HG03565 (cell line): ENCODE results near the gene VPS11.

Source experiments
- ATAC-seq: cut with Tn5 transposase; IDR thresholded peaks from one replicate; pipeline ENCODE4 v1.9.1; 2021; ENCODE audit warnings: mild to moderate bottlenecking, moderate library complexity; ENCODE audit not compliant: unreplicated experiment

The VPS11 gene

GRCh38 chr11:119117004-119117706 is 49.5 kb downstream of the VPS11 start:
- ATAC-seq, result no peak

DNA sequence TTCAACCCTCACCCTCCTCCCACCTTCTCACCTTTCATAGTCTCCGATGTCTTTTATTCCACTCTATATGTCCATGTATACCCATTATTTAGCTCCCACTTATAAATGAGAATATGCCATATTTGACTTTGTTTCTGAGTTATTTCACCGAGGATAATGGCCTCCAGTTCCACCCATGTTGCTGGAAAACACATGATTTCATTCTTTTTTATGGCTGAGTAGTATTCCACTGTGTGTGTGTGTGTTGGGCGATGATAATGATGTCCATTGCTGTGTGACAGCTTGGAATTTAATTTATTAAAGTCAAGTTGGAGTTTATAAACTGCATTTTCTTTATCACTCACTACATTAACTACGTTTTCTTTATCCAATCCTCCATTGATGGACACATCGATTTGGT is 50.6 kb downstream of the VPS11 start:
- no peak for ATAC-seq

DNA sequence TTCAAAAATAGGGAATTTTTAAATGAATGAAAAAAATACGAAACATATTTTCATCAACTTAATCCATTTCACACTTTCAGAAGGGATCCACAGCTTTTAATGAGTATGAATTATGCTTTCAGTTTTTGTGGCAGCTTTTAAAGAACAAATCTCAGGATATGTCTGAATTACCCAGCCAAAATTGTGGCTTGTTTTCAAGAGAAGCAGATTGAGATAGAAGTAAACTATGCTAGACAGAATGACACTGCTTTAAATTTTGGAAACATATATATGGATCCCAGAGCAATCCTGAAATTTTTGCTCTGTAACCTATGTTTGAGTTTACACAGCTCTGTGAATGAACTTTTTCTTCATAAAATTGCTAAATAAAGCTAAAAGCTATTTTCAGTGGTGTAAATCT is 51.3 kb downstream of the VPS11 start:
- no peak for ATAC-seq

DNA sequence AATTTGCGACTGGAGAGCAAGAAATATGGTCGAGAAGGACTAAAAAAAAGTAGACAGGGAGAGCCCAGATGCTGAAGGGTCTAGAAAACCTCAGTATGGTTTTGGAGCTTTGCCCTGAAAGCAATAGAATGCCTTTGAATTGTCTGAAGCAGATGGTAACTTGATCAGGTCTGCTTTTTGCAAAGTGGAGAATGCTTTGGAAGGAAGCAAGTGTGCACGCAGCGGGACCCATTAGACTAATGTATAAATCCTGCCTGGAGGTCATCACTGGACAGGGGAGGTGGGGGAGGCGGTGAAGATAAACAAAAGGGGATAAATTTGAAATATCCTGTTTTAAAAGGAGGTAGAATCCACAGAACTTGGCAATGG is 53.0 kb downstream of the VPS11 start:
- ATAC-seq, result no peak

DNA sequence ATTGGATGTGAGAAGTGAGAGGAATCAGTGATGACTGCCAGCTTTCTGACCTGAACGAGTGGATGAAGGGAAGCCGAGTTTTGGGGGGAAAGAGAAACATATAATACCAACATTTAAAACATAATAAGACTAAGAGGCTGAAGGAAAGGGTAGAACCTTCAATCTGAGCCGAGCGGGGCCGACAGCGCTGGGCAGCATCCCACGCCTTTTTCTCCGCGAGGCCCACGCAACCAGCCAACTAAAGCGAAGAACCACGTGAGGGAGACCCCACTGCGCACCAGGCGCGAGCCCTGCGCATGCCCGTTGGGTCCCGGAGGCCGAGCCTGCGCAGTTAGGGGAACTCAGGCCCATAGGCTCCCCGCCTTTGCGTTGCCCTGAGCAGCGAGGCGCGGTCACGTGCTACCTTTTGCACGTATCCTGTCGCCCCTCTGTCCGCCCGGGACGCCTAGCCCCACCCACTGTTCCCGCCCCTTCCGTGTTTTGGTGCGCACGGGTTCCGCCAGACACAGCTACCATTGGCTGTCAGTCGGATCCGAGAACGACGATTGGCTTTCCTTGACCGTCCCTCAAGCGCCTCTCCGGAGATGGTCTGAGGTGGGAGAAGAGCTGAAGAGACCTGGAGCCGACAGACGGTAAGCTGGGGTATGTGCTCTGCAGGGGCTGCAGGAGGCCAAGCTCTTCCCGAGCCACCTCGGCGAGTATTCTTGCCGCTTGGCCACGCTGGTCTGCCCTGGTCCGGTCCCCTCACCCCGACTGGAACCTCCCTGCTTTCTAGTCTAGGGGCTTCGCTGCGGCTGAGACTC is 53.6 kb downstream of the VPS11 start, which contains the start of gene HINFP:
HINFP (plus strand) TSS at position 573 of the 803 bp plus-strand sequence. CDS start 5,365 bp downstream, outside the sequence.
- ATAC-seq, result peak; percentile 93

DNA sequence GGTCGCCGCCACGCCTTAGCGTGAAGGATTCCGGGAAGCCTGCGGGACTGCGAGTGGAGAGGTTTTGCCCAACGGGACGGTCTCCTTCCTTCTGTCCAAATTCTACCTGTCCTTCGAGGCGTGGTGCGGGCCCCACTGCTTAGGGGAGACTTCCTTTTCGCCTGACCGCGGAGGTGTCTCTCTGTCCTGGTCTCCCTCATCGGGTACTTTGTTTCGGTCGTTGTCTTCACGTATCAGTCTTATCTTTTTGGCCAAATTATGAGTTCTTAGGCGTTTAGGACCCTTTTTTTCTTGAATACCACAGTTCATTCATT is 54.1 kb downstream of the VPS11 start:
- no peak for ATAC-seq

- no peak for ATAC-seq
Observed at GRCh38 chr11:119125821-119126220, 58.2 kb downstream of the VPS11 start.

GRCh38 chr11:119126675-119127268 is 59.2 kb downstream of the VPS11 start:
- no peak for ATAC-seq

DNA sequence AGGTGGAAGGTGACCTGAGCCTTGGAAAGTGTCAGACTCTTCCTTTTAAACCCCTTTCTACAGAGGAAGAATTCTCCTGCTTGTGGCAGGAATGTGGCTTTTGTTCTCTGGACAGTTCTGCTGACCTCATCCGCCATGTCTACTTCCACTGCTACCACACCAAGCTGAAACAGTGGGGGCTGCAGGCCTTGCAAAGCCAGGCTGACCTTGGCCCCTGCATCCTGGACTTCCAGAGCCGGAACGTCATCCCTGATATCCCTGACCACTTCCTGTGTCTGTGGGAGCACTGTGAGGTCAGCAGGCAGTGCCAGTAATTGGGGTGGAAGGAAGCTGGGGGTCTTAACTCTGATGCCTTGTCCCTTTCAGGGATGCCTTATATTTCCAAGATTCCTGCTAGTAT is 63.0 kb downstream of the VPS11 start:
- no peak for ATAC-seq
